SK-N-SH (cell line): ENCODE measurements around the gene BFSP2. TPM values are rescaled to one million over a fixed set of nuclear protein-coding genes. Genes with fewer than 3 reads are reported as not detected.

Experiments
- CTCF ChIA-PET: fragments of 300-600, 350-600 bp; formaldehyde crosslinking; extraction: SDS; loops from one replicate; lab custom pipeline; 2021; lab: Yijun Ruan, JAX
- POLR2A ChIA-PET: fragments of 350-600 bp; sonication (Branson Sonifier 250); formaldehyde crosslinking; extraction: SDS; loops from one replicate; lab custom pipeline; 2020; ENCODE audit warnings: antibody characterized with exemption, inconsistent platforms; lab: Yijun Ruan, JAX
- DNase-seq: peaks from one replicate; pipeline ENCODE4 v3.0.0; 2012
- H2AFZ ChIP-seq: fragments of 200-600 bp; sonication (generic); 2 replicates; pipeline ENCODE4 v1.8.1; 2016; ENCODE audit warnings: antibody characterized with exemption, mild to moderate bottlenecking, low read depth
- H3F3A ChIP-seq: fragments of 200-600 bp; sonication (generic); replicated peaks from 2 replicates; pipeline ENCODE3; 2016; ENCODE audit warnings: antibody characterized with exemption, mild to moderate bottlenecking; ENCODE audit not compliant: insufficient read depth
- H3K27ac ChIP-seq, 2 experiments: fragments of 200-500 bp in 1 of 2; fragments of 200-600 bp in 1 of 2; sonication (Bioruptor generic) in 1 of 2; sonication (generic), shearing (Covaris generic) in 1 of 2; 2 replicates each; pipeline versions ENCODE4 v1.5.1 to v1.6.1; 2014 to 2016; ENCODE audit warnings: low read depth in 2 of 2, inconsistent platforms in 1 of 2, low read length in 1 of 2, mild to moderate bottlenecking in 1 of 2, mixed read lengths in 1 of 2
- H3K27me3 ChIP-seq: fragments of 200-600 bp; sonication (generic), shearing (Covaris generic); 2 replicates; pipeline ENCODE4 v1.6.1; 2016; ENCODE audit warnings: mixed run types; ENCODE audit not compliant: insufficient read depth
- H3K36me3 ChIP-seq, 2 experiments: fragments of 200-500 bp in 1 of 2; fragments of 200-600 bp in 1 of 2; sonication (Bioruptor generic) in 1 of 2; sonication (generic) in 1 of 2; replicated peaks in 1 of 2; 2 replicates each; pipeline versions ENCODE3 to v1.5.1; 2014 to 2016; ENCODE audit warnings: low read length in 1 of 2, mild to moderate bottlenecking in 1 of 2; ENCODE audit not compliant: insufficient read depth in 2 of 2, control insufficient read depth in 1 of 2
- H3K4me1 ChIP-seq, 2 experiments: fragments of 200-500 bp in 1 of 2; fragments of 200-600 bp in 1 of 2; sonication (Bioruptor generic) in 1 of 2; sonication (generic), shearing (Covaris generic) in 1 of 2; 2 replicates each; pipeline versions ENCODE4 v1.5.1 to v1.6.1; 2014 to 2016; ENCODE audit warnings: low read depth in 1 of 2, low read length in 1 of 2, mixed run types in 1 of 2; ENCODE audit not compliant: insufficient read depth in 2 of 2, control insufficient read depth in 1 of 2
- H3K4me2 ChIP-seq: fragments of 200-600 bp; sonication (generic), shearing (Covaris generic); 2 replicates; pipeline ENCODE4 v1.6.1; 2017; ENCODE audit warnings: mixed run types
- H3K4me3 ChIP-seq, 2 experiments: fragments of 200-500 bp in 1 of 2; fragments of 200-600 bp in 1 of 2; sonication (Bioruptor generic) in 1 of 2; sonication (generic), shearing (Covaris generic) in 1 of 2; 2 replicates each; pipeline versions ENCODE4 v1.5.1 to v1.8.1; 2014 to 2016; ENCODE audit warnings: low read depth in 2 of 2, inconsistent platforms in 1 of 2, low read length in 1 of 2, mild to moderate bottlenecking in 1 of 2, mixed read lengths in 1 of 2, moderate library complexity in 1 of 2
- H3K79me2 ChIP-seq: fragments of 200-600 bp; sonication (generic); 2 replicates; pipeline ENCODE4 v1.8.1; 2017; ENCODE audit warnings: mild to moderate bottlenecking; ENCODE audit not compliant: insufficient read depth
- H3K9ac ChIP-seq: fragments of 200-600 bp; sonication (generic); 2 replicates; pipeline ENCODE4 v1.6.1; 2017; ENCODE audit warnings: mixed run types
- H3K9me2 ChIP-seq: fragments of 200-600 bp; sonication (generic); 2 replicates; pipeline ENCODE4 v1.6.1; 2017; ENCODE audit warnings: mixed run types
- H3K9me3 ChIP-seq: fragments of 200-600 bp; sonication (generic); 2 replicates; pipeline ENCODE4 v1.6.1; 2017; ENCODE audit warnings: mixed run types, mild to moderate bottlenecking, moderate library complexity
- H4K20me1 ChIP-seq: fragments of 200-600 bp; sonication (generic); 2 replicates; pipeline ENCODE4 v1.6.1; 2017; ENCODE audit warnings: mild to moderate bottlenecking, mixed run types; ENCODE audit not compliant: insufficient read depth
- EZH2phosphoT487 ChIP-seq: fragments of 200-600 bp; sonication (generic); IDR thresholded peaks from 2 replicates; pipeline ENCODE4 v1.6.1; 2017; ENCODE audit warnings: low read depth, mixed run types, mild to moderate bottlenecking, antibody characterized with exemption, moderate library complexity, borderline replicate concordance
- FOXM1 ChIP-seq: IDR thresholded peaks from 2 replicates; pipeline ENCODE4 v1.4.0; 2012; ENCODE audit warnings: low read depth, mild to moderate bottlenecking
- JUND ChIP-seq: IDR thresholded peaks from 2 replicates; pipeline ENCODE4 v1.4.0; 2012
- MEF2A ChIP-seq: IDR thresholded peaks from 2 replicates; pipeline ENCODE4 v1.4.0; 2012; ENCODE audit warnings: low read depth, borderline replicate concordance
- NFIC ChIP-seq: IDR thresholded peaks from 2 replicates; pipeline ENCODE4 v1.4.0; 2012; ENCODE audit warnings: borderline replicate concordance
- NRF1 ChIP-seq: IDR thresholded peaks from 2 replicates; pipeline ENCODE4 v1.6.1; 2012; ENCODE audit warnings: low read depth, mild to moderate bottlenecking, low read length
- RAD21 ChIP-seq: IDR thresholded peaks from 2 replicates; pipeline ENCODE4 v1.6.1; 2012; ENCODE audit warnings: mild to moderate bottlenecking, low read length
- RCOR1 ChIP-seq: fragments of 150-350 bp; IDR thresholded peaks from 2 replicates; pipeline ENCODE4 v1.6.1; 2017; ENCODE audit warnings: antibody characterized with exemption, low read length
- SIN3A ChIP-seq: IDR thresholded peaks from 2 replicates; pipeline ENCODE4 v1.6.1; 2012; ENCODE audit warnings: low read depth, mild to moderate bottlenecking, low read length, moderate library complexity, borderline replicate concordance
- SMC3 ChIP-seq: IDR thresholded peaks from 2 replicates; pipeline ENCODE4 v1.6.1; 2012; ENCODE audit warnings: low read depth, low read length, improper control_type of control experiment
- TEAD4 ChIP-seq: IDR thresholded peaks from 2 replicates; pipeline ENCODE4 v1.4.0; 2012; ENCODE audit warnings: mild to moderate bottlenecking, borderline replicate concordance; ENCODE audit not compliant: insufficient read depth
- WGBS: methylation state at CpG from one replicate; pipeline ENCODE4 v1.1.6; 2017; ENCODE audit warnings: low lambda C conversion rate; 5-methylcytosine and 5-hydroxymethylcytosine counted together
- polyA plus RNA-seq, 3 experiments: library from polyadenylated mRNA; depleted of rRNA; stranded (reverse); fragments of >200 nt; gene quantifications; 2 replicates each; pipeline ENCODE4 v1.2.3, GENCODE V29; 2012
- TF ChIP-seq, protein P1 (sequence below): IDR thresholded peaks from 2 replicates; pipeline ENCODE4; 2012
- TF ChIP-seq, protein P2 (sequence below): fragments of 200-600 bp; sonication (generic); IDR thresholded peaks from 2 replicates; pipeline ENCODE4 v1.6.1; 2017; ENCODE audit warnings: antibody characterized with exemption, mild to moderate bottlenecking, moderate library complexity

The BFSP2 gene
- polyA plus RNA-seq, 1 of the 3 experiments (the other 2 are of a cell fraction), result not detected

DNA sequence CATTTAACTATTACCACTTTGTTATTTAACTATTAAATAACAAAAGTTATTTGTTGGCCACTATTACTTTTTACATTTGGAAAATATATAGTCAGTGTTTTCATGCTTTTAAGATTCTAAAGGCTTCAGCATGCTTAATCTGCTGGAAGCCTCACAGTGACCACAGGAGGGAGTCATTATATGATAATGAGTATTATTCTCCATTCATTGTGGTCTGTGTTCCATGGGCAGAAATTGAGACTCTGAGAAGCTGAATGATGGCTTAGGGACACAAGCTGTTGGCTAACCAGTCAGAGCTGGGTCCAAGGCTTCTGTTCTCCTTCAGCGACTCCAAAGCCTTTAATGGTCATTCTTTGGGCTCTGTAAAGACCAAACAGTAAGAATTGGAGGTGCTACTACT is 64.7 kb downstream of the BFSP2 start:
- Histone ChIP-seq H3F3A (no peaks in the 10 kb centered on the region), H3K36me3 (no peaks in the 10 kb centered on the region), H4K20me1 (no peaks in the 10 kb centered on the region), H3K27ac (no peak overlapping the region), H2AFZ (no peak overlapping the region), H3K9me2 (no peaks in the 10 kb centered on the region), H3K4me3 (no peak overlapping the region), H3K9me3 (no peaks in the 10 kb centered on the region), H3K79me2 (no peaks in the 10 kb centered on the region), H3K4me2 (no peak overlapping the region), H3K9ac (no peak overlapping the region), H3K4me1 (no peaks in the 10 kb centered on the region; a peak in 1 of 4 replicates), H3K27me3 (no peaks in the 10 kb centered on the region)
- POLR2A ChIA-PET, result no interaction called here
- peak; percentile 49 for TF ChIP-seq RAD21
- TF ChIP-seq, protein P1, sequence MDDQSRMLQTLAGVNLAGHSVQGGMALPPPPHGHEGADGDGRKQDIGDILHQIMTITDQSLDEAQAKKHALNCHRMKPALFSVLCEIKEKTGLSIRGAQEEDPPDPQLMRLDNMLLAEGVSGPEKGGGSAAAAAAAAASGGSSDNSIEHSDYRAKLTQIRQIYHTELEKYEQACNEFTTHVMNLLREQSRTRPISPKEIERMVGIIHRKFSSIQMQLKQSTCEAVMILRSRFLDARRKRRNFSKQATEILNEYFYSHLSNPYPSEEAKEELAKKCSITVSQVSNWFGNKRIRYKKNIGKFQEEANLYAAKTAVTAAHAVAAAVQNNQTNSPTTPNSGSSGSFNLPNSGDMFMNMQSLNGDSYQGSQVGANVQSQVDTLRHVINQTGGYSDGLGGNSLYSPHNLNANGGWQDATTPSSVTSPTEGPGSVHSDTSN, result no peak
- TF ChIP-seq, protein P2, sequence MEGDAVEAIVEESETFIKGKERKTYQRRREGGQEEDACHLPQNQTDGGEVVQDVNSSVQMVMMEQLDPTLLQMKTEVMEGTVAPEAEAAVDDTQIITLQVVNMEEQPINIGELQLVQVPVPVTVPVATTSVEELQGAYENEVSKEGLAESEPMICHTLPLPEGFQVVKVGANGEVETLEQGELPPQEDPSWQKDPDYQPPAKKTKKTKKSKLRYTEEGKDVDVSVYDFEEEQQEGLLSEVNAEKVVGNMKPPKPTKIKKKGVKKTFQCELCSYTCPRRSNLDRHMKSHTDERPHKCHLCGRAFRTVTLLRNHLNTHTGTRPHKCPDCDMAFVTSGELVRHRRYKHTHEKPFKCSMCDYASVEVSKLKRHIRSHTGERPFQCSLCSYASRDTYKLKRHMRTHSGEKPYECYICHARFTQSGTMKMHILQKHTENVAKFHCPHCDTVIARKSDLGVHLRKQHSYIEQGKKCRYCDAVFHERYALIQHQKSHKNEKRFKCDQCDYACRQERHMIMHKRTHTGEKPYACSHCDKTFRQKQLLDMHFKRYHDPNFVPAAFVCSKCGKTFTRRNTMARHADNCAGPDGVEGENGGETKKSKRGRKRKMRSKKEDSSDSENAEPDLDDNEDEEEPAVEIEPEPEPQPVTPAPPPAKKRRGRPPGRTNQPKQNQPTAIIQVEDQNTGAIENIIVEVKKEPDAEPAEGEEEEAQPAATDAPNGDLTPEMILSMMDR, result peak; percentile 59
- WGBS, result 77% methylated on average over 1 of the region's 1 CpG
- CTCF ChIA-PET, result interaction anchor here (0.7 to 2.6 kb wide), 4 partner anchors 8 to 734 kb away, joined by 3 to 11 read pairs (median 4); no protein-coding TSS in a partner anchor
- DNase-seq, result peak; percentile 41

DNA sequence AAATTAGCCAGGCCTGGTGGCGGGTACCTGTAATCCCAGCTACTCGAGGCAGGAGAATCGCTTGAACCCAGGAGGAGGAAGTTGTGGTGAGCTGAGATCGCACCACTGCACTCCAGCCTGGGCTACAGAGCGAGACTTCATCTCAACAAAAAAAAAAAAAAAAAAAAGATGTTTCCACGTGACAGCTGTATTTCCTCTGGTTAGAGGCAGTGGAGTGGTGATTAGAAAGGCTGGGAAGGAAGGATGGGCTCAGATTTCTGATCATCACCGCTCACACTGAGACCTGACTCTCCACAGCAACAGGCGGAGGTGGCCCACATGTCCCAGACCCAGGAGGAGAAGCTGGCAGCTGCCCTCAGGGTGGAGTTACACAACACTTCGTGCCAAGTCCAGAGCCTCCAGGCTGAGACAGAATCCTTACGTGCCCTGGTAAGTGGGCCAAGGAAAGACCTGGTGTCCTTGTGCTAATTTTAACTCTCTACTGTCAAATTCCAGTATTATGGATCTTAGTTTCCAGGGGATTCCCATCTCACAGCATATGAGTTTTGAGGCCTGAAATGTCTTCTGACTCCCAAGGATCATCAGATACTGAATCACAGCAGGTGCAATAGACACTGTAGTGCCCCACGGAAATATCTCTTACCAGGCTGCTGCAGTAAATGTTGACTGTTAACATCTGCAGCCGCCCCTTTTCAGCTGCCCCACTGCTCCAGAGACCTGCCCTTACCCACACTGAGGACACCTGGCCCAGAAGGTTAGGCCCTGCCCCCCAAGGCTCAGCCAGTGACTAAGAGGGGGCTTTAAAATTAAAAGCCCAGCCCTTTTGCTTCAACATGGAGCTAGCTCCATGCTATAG is 66.9 kb downstream of the BFSP2 start:
- H3K27me3 ChIP-seq, result no peaks in the 10 kb centered on the region
- no peaks in the 10 kb centered on the region for H3K9me2 ChIP-seq
- TF ChIP-seq TEAD4, result no peak
- TF ChIP-seq JUND, result no peak
- TF ChIP-seq RCOR1, result no peak
- no peak for TF ChIP-seq MEF2A
- TF ChIP-seq NFIC, result no peak
- no peak for TF ChIP-seq SMC3
- no peak for TF ChIP-seq NRF1
- no peak for TF ChIP-seq FOXM1
- TF ChIP-seq SIN3A, result no peak
- TF ChIP-seq RAD21, result no peak
- TF ChIP-seq EZH2phosphoT487, result no peak
- TF ChIP-seq, all 33 proteins: peak for 0
- CTCF ChIA-PET, result no interaction called here
- POLR2A ChIA-PET, result no interaction called here
- no peaks in the 10 kb centered on the region for H4K20me1 ChIP-seq
- H3K9ac ChIP-seq, result no peak overlapping the region
- H3K36me3 ChIP-seq, result no peaks in the 10 kb centered on the region
- H3K79me2 ChIP-seq, result no peaks in the 10 kb centered on the region
- H3K4me1 ChIP-seq, result no peaks in the 10 kb centered on the region; a peak in 1 of 4 replicates
- H3K4me2 ChIP-seq, result no peak overlapping the region
- no peak overlapping the region for H3K4me3 ChIP-seq
- H3K27ac ChIP-seq, result no peak overlapping the region
- DNase-seq, result no peak
- 77% methylated on average over 11 of the region's 12 CpGs for WGBS
- no peaks in the 10 kb centered on the region for H3K9me3 ChIP-seq
- H2AFZ ChIP-seq, result no peak overlapping the region
- H3F3A ChIP-seq, result no peaks in the 10 kb centered on the region
